ENCODE measurements around the gene TMEM273.

Gene TMEM273

GRCh38 chr10:49177391-49178355, 10.5 kb downstream of the TMEM273 start:
- Histone ChIP-seq H3K4me3 (ENCODE audit: low read depth in 1 of 2, low read length in 2 of 2) (no peak overlapping the region), H3K9me3 (ENCODE audit: control insufficient read depth in 1 of 2, low read length in 2 of 2) (no peaks in the 10 kb centered on the region), H3K27me3 (ENCODE audit: control insufficient read depth in 1 of 2, insufficient read depth in 2 of 2, low read length in 2 of 2) (no peaks in the 10 kb centered on the region), H3K9ac (ENCODE audit: low read depth in 1 of 2, low read length in 2 of 2) (no peak overlapping the region), H3K4me1 (ENCODE audit: control insufficient read depth in 1 of 2, insufficient read depth in 2 of 2, low read length in 2 of 2) (peaks cover 12 to 25% of the 10 kb centered on the region in 2 donors), H3K27ac (ENCODE audit: low read depth, low read length) (no peak overlapping the region), H3K36me3 (ENCODE audit: control insufficient read depth in 1 of 2, insufficient read depth in 2 of 2, low read length in 2 of 2) (no peaks in the 10 kb centered on the region)

- H3K27ac ChIP-seq (ENCODE audit: low read depth, low read length) = no peak overlapping the region
Observed at GRCh38 chr10:49176310-49177268, 11.6 kb downstream of the TMEM273 start.

GRCh38 chr10:49175587-49176309, 12.4 kb downstream of the TMEM273 start:
- H3K9me3 ChIP-seq (ENCODE audit: control insufficient read depth in 1 of 2, low read length in 2 of 2) = no peaks in the 10 kb centered on the region
- no peak overlapping the region for H3K4me3 ChIP-seq (ENCODE audit: low read depth in 1 of 2, low read length in 2 of 2)
- H3K9ac ChIP-seq (ENCODE audit: low read depth in 1 of 2, low read length in 2 of 2) = no peak overlapping the region
- H3K36me3 ChIP-seq (ENCODE audit: control insufficient read depth in 1 of 2, insufficient read depth in 2 of 2, low read length in 2 of 2) = no peaks in the 10 kb centered on the region
- no peaks in the 10 kb centered on the region for H3K27me3 ChIP-seq (ENCODE audit: control insufficient read depth in 1 of 2, insufficient read depth in 2 of 2, low read length in 2 of 2)
- no peak overlapping the region for H3K27ac ChIP-seq (ENCODE audit: low read depth, low read length)
- peaks cover 17 to 30% of the 10 kb centered on the region in 2 donors for H3K4me1 ChIP-seq (ENCODE audit: control insufficient read depth in 1 of 2, insufficient read depth in 2 of 2, low read length in 2 of 2)

More at GRCh38 chr10:49176310-49177268, 11.6 kb downstream of the TMEM273 start:
- Histone ChIP-seq H3K9ac (ENCODE audit: low read depth in 1 of 2, low read length in 2 of 2) (no peak overlapping the region), H3K4me1 (ENCODE audit: control insufficient read depth in 1 of 2, insufficient read depth in 2 of 2, low read length in 2 of 2) (peaks cover 17 to 27% of the 10 kb centered on the region in 2 donors), H3K36me3 (ENCODE audit: control insufficient read depth in 1 of 2, insufficient read depth in 2 of 2, low read length in 2 of 2) (no peaks in the 10 kb centered on the region), H3K9me3 (ENCODE audit: control insufficient read depth in 1 of 2, low read length in 2 of 2) (no peaks in the 10 kb centered on the region), H3K4me3 (ENCODE audit: low read depth in 1 of 2, low read length in 2 of 2) (no peak overlapping the region), H3K27me3 (ENCODE audit: control insufficient read depth in 1 of 2, insufficient read depth in 2 of 2, low read length in 2 of 2) (no peaks in the 10 kb centered on the region)

- Histone ChIP-seq H3K9ac (ENCODE audit: low read depth in 1 of 2, low read length in 2 of 2) (no peak overlapping the region), H3K27me3 (ENCODE audit: control insufficient read depth in 1 of 2, insufficient read depth in 2 of 2, low read length in 2 of 2) (no peaks in the 10 kb centered on the region), H3K9me3 (ENCODE audit: control insufficient read depth in 1 of 2, low read length in 2 of 2) (no peaks in the 10 kb centered on the region), H3K27ac (ENCODE audit: low read depth, low read length) (no peak overlapping the region), H3K36me3 (ENCODE audit: control insufficient read depth in 1 of 2, insufficient read depth in 2 of 2, low read length in 2 of 2) (no peaks in the 10 kb centered on the region), H3K4me3 (ENCODE audit: low read depth in 1 of 2, low read length in 2 of 2) (no peak overlapping the region), H3K4me1 (ENCODE audit: control insufficient read depth in 1 of 2, insufficient read depth in 2 of 2, low read length in 2 of 2) (peaks cover 17 to 28% of the 10 kb centered on the region in 2 donors)
Observed at GRCh38 chr10:49174926-49175500, 13.2 kb downstream of the TMEM273 start.

GRCh38 chr10:49174261-49174925, 13.8 kb downstream of the TMEM273 start:
- Histone ChIP-seq H3K9ac (ENCODE audit: low read depth in 1 of 2, low read length in 2 of 2) (no peak overlapping the region), H3K27me3 (ENCODE audit: control insufficient read depth in 1 of 2, insufficient read depth in 2 of 2, low read length in 2 of 2) (no peaks in the 10 kb centered on the region), H3K27ac (ENCODE audit: low read depth, low read length) (no peak overlapping the region), H3K36me3 (ENCODE audit: control insufficient read depth in 1 of 2, insufficient read depth in 2 of 2, low read length in 2 of 2) (no peaks in the 10 kb centered on the region), H3K9me3 (ENCODE audit: control insufficient read depth in 1 of 2, low read length in 2 of 2) (no peaks in the 10 kb centered on the region), H3K4me3 (ENCODE audit: low read depth in 1 of 2, low read length in 2 of 2) (no peak overlapping the region), H3K4me1 (ENCODE audit: control insufficient read depth in 1 of 2, insufficient read depth in 2 of 2, low read length in 2 of 2) (peaks cover 17 to 27% of the 10 kb centered on the region in 2 donors)

- Histone ChIP-seq H3K4me3 (ENCODE audit: low read depth in 1 of 2, low read length in 2 of 2) (no peak overlapping the region), H3K9ac (ENCODE audit: low read depth in 1 of 2, low read length in 2 of 2) (no peak overlapping the region), H3K9me3 (ENCODE audit: control insufficient read depth in 1 of 2, low read length in 2 of 2) (no peaks in the 10 kb centered on the region), H3K36me3 (ENCODE audit: control insufficient read depth in 1 of 2, insufficient read depth in 2 of 2, low read length in 2 of 2) (no peaks in the 10 kb centered on the region), H3K27me3 (ENCODE audit: control insufficient read depth in 1 of 2, insufficient read depth in 2 of 2, low read length in 2 of 2) (no peaks in the 10 kb centered on the region), H3K4me1 (ENCODE audit: control insufficient read depth in 1 of 2, insufficient read depth in 2 of 2, low read length in 2 of 2) (peaks cover 17 to 27% of the 10 kb centered on the region in 2 donors), H3K27ac (ENCODE audit: low read depth, low read length) (no peak overlapping the region)
Observed at GRCh38 chr10:49173853-49174252, 14.3 kb downstream of the TMEM273 start.

- Histone ChIP-seq H3K27me3 (ENCODE audit: control insufficient read depth in 1 of 2, insufficient read depth in 2 of 2, low read length in 2 of 2) (no peaks in the 10 kb centered on the region), H3K27ac (ENCODE audit: low read depth, low read length) (no peak overlapping the region), H3K9me3 (ENCODE audit: control insufficient read depth in 1 of 2, low read length in 2 of 2) (no peaks in the 10 kb centered on the region), H3K4me1 (ENCODE audit: control insufficient read depth in 1 of 2, insufficient read depth in 2 of 2, low read length in 2 of 2) (peaks cover 17 to 24% of the 10 kb centered on the region in 2 donors), H3K36me3 (ENCODE audit: control insufficient read depth in 1 of 2, insufficient read depth in 2 of 2, low read length in 2 of 2) (no peaks in the 10 kb centered on the region), H3K4me3 (ENCODE audit: low read depth in 1 of 2, low read length in 2 of 2) (no peak overlapping the region), H3K9ac (ENCODE audit: low read depth in 1 of 2, low read length in 2 of 2) (no peak overlapping the region)
Observed at GRCh38 chr10:49173201-49173772, 14.9 kb downstream of the TMEM273 start.

GRCh38 chr10:49172777-49173132, 15.4 kb downstream of the TMEM273 start:
- H3K4me3 ChIP-seq (ENCODE audit: low read depth in 1 of 2, low read length in 2 of 2) = no peak overlapping the region
- no peak overlapping the region for H3K9ac ChIP-seq (ENCODE audit: low read depth in 1 of 2, low read length in 2 of 2)
- peaks cover 17 to 19% of the 10 kb centered on the region in 2 donors for H3K4me1 ChIP-seq (ENCODE audit: control insufficient read depth in 1 of 2, insufficient read depth in 2 of 2, low read length in 2 of 2)
- H3K9me3 ChIP-seq (ENCODE audit: control insufficient read depth in 1 of 2, low read length in 2 of 2) = no peaks in the 10 kb centered on the region
- no peak overlapping the region for H3K27ac ChIP-seq (ENCODE audit: low read depth, low read length)
- no peaks in the 10 kb centered on the region for H3K36me3 ChIP-seq (ENCODE audit: control insufficient read depth in 1 of 2, insufficient read depth in 2 of 2, low read length in 2 of 2)
- H3K27me3 ChIP-seq (ENCODE audit: control insufficient read depth in 1 of 2, insufficient read depth in 2 of 2, low read length in 2 of 2) = no peaks in the 10 kb centered on the region
